Esophagus (tissue), 2 donors: Measurements from ENCODE around the gene RANBP1. TPM values are rescaled to one million over a fixed set of nuclear protein-coding genes. Genes with fewer than 3 reads are reported as not detected.

Experiments used
- H3K27ac ChIP-seq, 2 donors: one replicate each; pipeline ENCODE4 v1.5.1; 2013; ENCODE audit warnings: low read depth in 2 of 2, mild to moderate bottlenecking in 2 of 2, inconsistent platforms in 1 of 2, low read length in 1 of 2, moderate library complexity in 1 of 2
- H3K27me3 ChIP-seq, 2 donors: one replicate each; pipeline ENCODE4 v1.6.1; 2013; ENCODE audit warnings: low read length in 2 of 2, control low read depth in 1 of 2, mild to moderate bottlenecking in 1 of 2; ENCODE audit not compliant: insufficient read depth in 2 of 2, control insufficient read depth in 1 of 2
- H3K36me3 ChIP-seq, 2 donors: one replicate each; pipeline ENCODE4 v1.6.1; 2013; ENCODE audit warnings: low read length in 1 of 2; ENCODE audit not compliant: control insufficient read depth in 2 of 2, insufficient read depth in 2 of 2
- H3K4me1 ChIP-seq, 2 donors: one replicate each; pipeline ENCODE4 v1.6.1; 2013; ENCODE audit warnings: low read length in 1 of 2; ENCODE audit not compliant: control insufficient read depth in 2 of 2, insufficient read depth in 2 of 2
- H3K4me3 ChIP-seq, 2 donors: one replicate each; pipeline ENCODE4 v1.5.1; 2013; ENCODE audit warnings: low read length in 2 of 2, mild to moderate bottlenecking in 2 of 2, low read depth in 1 of 2, moderate library complexity in 1 of 2
- H3K9me3 ChIP-seq, 2 donors: one replicate each; pipeline ENCODE4 v1.6.1; 2013; ENCODE audit warnings: mild to moderate bottlenecking in 2 of 2, low read depth in 1 of 2, low read length in 1 of 2, moderate library complexity in 1 of 2; ENCODE audit not compliant: control insufficient read depth in 2 of 2, insufficient read depth in 1 of 2
- WGBS, 2 donors: extraction: QIAGEN DNeasy Blood & Tissue Kit; methylation state at CpG; one replicate each; pipeline ENCODE4 v1.1.7; 2013; 5-methylcytosine and 5-hydroxymethylcytosine counted together
- polyA plus RNA-seq, 2 donors: library from polyadenylated mRNA; stranded (reverse); fragments of 200-250 nt; gene quantifications; one replicate each; pipeline ENCODE4 v1.2.3, GENCODE V29; 2013
- donor health status: healthy with polysubstance abuse.
- donor health status: Bipolar disorder and iron deficiency.

The RANBP1 gene
- polyA plus RNA-seq, 2 donors, result 49.2 to 136 TPM

DNA sequence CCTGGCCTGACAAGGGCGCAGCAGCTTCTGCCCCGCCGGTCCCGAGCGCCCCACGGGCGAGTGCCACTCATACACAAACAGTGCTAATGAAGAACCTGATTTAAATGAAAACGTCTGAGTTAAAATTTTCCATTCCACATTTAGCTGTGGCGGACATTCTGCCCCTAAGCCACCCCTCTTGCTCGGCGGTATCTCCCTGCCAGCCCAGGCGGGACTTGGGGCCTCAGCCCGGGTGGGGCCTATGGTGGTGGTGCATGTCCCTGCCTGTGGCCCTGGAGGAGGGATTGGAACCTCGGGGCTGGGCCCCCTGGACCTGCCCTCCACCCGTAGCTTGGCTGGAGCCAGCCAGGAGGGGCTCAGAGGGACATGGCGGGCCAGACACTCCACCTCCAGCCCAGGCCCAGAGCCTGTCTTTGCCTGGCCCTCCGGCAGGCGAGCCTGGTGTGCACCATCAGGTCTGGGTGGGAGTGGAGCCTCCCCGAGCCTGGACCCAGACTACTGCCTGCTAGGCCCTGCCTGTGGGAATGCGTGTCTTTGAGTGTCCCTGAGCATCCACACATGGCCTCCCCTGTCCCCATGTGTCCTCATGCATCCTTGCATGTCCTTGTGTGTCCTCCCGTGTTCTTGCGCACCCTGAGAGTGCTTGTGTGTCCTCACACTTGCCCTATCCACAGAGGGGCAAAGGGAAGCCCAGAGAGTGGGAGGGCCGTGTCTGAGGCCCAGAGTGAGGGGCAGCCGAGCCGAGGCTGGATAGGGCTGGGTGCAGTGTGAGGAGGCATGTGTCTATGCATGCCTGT is 20.1 kb downstream of the RANBP1 start:
- Histone ChIP-seq H3K27me3 (no peaks in the 10 kb centered on the region), H3K4me1 (peaks cover 27 to 43% of the 10 kb centered on the region in 2 donors), H3K36me3 (peaks cover 0 to 8% of the 10 kb centered on the region in 2 donors), H3K27ac (peak overlapping the region in 1 of 2 donors; percentile 3), H3K4me3 (no peak overlapping the region), H3K9me3 (no peaks in the 10 kb centered on the region)
- WGBS, 2 donors, result 63 to 71% methylated on average over 25 of the region's 25 CpGs

DNA sequence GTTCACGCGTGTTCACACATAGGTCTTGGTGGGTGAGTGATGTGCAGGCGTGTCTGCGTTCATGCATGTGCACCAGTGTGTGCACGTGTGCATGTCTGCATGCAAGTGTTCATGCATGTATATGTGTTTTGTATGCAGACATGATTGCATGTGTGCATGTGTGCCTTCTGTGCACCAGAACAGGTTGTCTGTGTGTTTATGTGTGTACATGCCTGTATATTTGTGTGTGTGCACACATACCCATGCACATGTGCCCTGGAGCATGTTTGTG is 20.6 kb downstream of the RANBP1 start:
- no peaks in the 10 kb centered on the region for H3K27me3 ChIP-seq
- no peak overlapping the region for H3K27ac ChIP-seq
- peaks cover 27 to 43% of the 10 kb centered on the region in 2 donors for H3K4me1 ChIP-seq
- WGBS, 2 donors, result 88 to 89% methylated on average over 5 of the region's 5 CpGs
- H3K4me3 ChIP-seq, result no peak overlapping the region
- no peaks in the 10 kb centered on the region for H3K9me3 ChIP-seq
- H3K36me3 ChIP-seq, result peaks cover 0 to 8% of the 10 kb centered on the region in 2 donors

GRCh38 chr22:20137113-20137512 is 21.2 kb downstream of the RANBP1 start:
- no peak overlapping the region for H3K4me3 ChIP-seq
- H3K36me3 ChIP-seq, result peaks cover 0 to 8% of the 10 kb centered on the region in 2 donors
- H3K27ac ChIP-seq, result no peak overlapping the region
- H3K9me3 ChIP-seq, result no peaks in the 10 kb centered on the region
- H3K4me1 ChIP-seq, result peaks cover 27 to 43% of the 10 kb centered on the region in 2 donors
- H3K27me3 ChIP-seq, result no peaks in the 10 kb centered on the region
- 75 to 78% methylated on average over 13 of the region's 13 CpGs for WGBS, 2 donors

GRCh38 chr22:20137671-20138416 is 21.9 kb downstream of the RANBP1 start:
- no peaks in the 10 kb centered on the region for H3K27me3 ChIP-seq
- H3K4me3 ChIP-seq, result no peak overlapping the region
- H3K27ac ChIP-seq, result peak overlapping the region in 1 of 2 donors; percentile 9
- 31 to 41% methylated on average over 26 of the region's 26 CpGs for WGBS, 2 donors
- peaks cover 0 to 8% of the 10 kb centered on the region in 2 donors for H3K36me3 ChIP-seq
- peaks cover 22 to 36% of the 10 kb centered on the region in 2 donors for H3K4me1 ChIP-seq
- no peaks in the 10 kb centered on the region for H3K9me3 ChIP-seq

GRCh38 chr22:20138417-20138738 is 22.5 kb downstream of the RANBP1 start:
- H3K36me3 ChIP-seq, result peaks cover 0 to 13% of the 10 kb centered on the region in 2 donors
- H3K9me3 ChIP-seq, result no peaks in the 10 kb centered on the region
- H3K27ac ChIP-seq, result no peak overlapping the region
- WGBS, 2 donors, result 43 to 45% methylated on average over 4 of the region's 4 CpGs
- peaks cover 19 to 31% of the 10 kb centered on the region in 2 donors for H3K4me1 ChIP-seq
- H3K4me3 ChIP-seq, result no peak overlapping the region
- H3K27me3 ChIP-seq, result no peaks in the 10 kb centered on the region

DNA sequence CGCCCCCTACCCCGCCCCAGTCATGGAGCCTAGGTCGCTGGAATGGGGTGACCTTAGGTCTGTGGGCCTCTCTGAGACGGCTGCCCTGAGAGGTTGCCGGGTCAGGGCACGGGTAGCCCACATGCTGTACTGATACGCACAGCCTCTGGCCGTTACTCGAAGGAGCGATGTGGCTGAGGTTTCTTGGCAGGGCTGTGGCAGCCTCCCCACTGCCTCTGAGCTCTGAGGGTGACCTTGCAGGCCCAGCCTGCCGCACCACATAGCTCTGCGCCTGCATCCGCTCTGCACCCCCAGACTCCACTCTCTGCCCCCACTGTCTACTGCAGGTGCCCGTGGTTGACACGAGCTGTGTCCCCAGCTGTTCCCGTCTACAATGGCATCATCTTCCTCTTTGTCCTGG is 23.0 kb downstream of the RANBP1 start:
- 89 to 91% methylated on average over 16 of the region's 16 CpGs for WGBS, 2 donors
- peaks cover 19 to 29% of the 10 kb centered on the region in 2 donors for H3K4me1 ChIP-seq
- H3K4me3 ChIP-seq, result no peak overlapping the region
- H3K9me3 ChIP-seq, result no peaks in the 10 kb centered on the region
- no peaks in the 10 kb centered on the region for H3K27me3 ChIP-seq
- H3K36me3 ChIP-seq, result peaks cover 0 to 17% of the 10 kb centered on the region in 2 donors
- H3K27ac ChIP-seq, result no peak overlapping the region

DNA sequence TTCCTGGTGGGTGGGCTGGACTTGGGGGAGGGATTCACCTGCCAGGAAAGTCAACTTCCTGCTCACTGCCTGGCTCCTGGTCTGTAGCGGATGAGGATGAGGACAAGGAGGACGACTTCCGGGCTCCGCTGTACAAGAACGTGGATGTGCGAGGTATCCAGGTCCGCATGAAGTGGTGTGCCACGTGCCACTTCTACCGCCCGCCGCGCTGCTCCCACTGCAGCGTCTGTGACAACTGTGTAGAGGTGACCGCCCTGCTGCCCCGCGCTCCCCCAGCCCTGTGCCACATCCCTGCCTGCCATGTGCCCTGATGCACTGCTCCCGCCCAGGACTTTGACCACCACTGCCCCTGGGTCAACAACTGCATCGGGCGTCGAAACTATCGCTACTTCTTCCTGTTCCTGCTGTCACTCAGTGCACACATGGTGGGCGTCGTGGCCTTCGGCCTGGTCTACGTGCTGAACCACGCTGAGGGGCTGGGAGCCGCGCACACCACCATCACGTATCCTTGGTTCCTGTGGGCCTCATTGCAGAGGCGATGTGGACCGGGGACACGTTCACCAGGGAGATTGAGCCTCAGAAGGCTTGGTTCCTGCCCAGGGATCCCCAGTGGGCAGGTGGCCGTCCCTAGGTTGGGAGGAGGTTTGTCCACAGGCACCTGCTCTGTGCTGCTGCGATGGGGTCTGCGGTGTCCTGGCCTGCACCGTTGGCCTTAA is 23.6 kb downstream of the RANBP1 start:
- H3K4me1 ChIP-seq, result peaks cover 19 to 22% of the 10 kb centered on the region in 2 donors

DNA sequence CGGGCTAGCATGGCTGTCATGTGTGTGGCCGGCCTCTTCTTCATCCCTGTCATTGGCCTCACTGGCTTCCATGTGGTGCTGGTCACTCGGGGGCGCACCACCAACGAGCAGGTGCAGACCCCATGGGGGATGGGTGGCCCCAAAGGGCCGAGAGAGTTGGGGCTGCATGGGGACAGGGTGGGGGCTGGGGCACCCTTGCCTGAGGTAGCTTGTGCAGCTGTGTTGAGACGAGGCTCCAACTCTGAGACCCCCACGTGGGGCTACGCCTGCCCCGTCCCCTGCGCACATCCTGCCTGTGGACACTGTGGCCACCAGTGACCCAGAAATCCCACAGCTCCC is 24.2 kb downstream of the RANBP1 start:
- H3K4me1 ChIP-seq, result peaks cover 19 to 20% of the 10 kb centered on the region in 2 donors
- WGBS, 2 donors, result 92 to 93% methylated on average over 11 of the region's 11 CpGs
- H3K27ac ChIP-seq, result no peak overlapping the region
- H3K36me3 ChIP-seq, result peaks cover 0 to 23% of the 10 kb centered on the region in 2 donors
- no peaks in the 10 kb centered on the region for H3K27me3 ChIP-seq
- no peak overlapping the region for H3K4me3 ChIP-seq
- no peaks in the 10 kb centered on the region for H3K9me3 ChIP-seq

More for the DNA sequence above, 23.6 kb downstream of the RANBP1 start:
- Histone ChIP-seq H3K36me3 (peaks cover 0 to 19% of the 10 kb centered on the region in 2 donors), H3K27me3 (no peaks in the 10 kb centered on the region), H3K27ac (no peak overlapping the region), H3K4me3 (no peak overlapping the region), H3K9me3 (no peaks in the 10 kb centered on the region)
- 91 to 95% methylated on average over 36 of the region's 36 CpGs for WGBS, 2 donors

DNA sequence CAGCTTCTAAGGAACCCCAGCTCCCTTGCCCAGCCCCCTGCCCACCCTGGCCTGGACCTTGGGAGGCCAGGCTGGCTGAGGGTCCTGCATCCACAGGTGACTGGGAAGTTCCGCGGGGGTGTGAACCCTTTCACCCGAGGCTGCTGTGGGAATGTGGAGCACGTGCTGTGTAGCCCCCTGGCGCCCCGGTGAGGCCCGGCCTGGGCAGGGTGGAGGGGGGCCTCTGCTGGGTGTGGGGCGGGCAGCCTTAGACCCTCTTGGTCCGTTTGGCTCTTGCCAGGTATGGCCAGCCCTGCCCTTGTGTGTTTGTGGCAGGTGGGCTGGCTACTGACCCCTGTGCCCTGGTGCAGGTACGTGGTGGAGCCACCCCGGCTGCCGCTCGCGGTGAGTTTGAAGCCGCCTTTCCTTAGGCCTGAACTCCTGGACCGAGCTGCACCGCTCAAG is 24.6 kb downstream of the RANBP1 start:
- no peak overlapping the region for H3K4me3 ChIP-seq
- 91 to 93% methylated on average over 15 to 17 of the region's 17 CpGs for WGBS, 2 donors
- H3K27ac ChIP-seq, result no peak overlapping the region
- no peaks in the 10 kb centered on the region for H3K27me3 ChIP-seq
- peaks cover 0 to 28% of the 10 kb centered on the region in 2 donors for H3K36me3 ChIP-seq
- no peaks in the 10 kb centered on the region for H3K9me3 ChIP-seq
- H3K4me1 ChIP-seq, result peaks cover 14 to 18% of the 10 kb centered on the region in 2 donors
